Endodermal cell (in vitro differentiated cells): ENCODE data around the gene NLRP2B. TPM values are rescaled to one million over a fixed set of nuclear protein-coding genes. Genes with fewer than 3 reads are reported as not detected.

Experiments
- DNase-seq: peaks from one replicate; pipeline ENCODE4 v3.0.0-alpha.2; 2017
- H3K27ac ChIP-seq: 2 replicates; pipeline ENCODE4 v1.5.1; 2013; ENCODE audit warnings: mild to moderate bottlenecking, low read depth, low read length, moderate library complexity
- H3K27me3 ChIP-seq: 2 replicates; pipeline ENCODE4 v1.6.1; 2013; ENCODE audit warnings: mild to moderate bottlenecking, low read length, moderate library complexity; ENCODE audit not compliant: insufficient read depth, control insufficient read depth, poor library complexity, severe bottlenecking
- H3K36me3 ChIP-seq: 2 replicates; pipeline ENCODE4 v1.7.0; 2013; ENCODE audit warnings: mild to moderate bottlenecking, low read length, moderate library complexity; ENCODE audit not compliant: control insufficient read depth, insufficient read depth
- H3K4me1 ChIP-seq: one replicate; pipeline ENCODE4 v1.7.0; 2013; ENCODE audit warnings: low read length; ENCODE audit not compliant: control insufficient read depth, insufficient read depth
- H3K4me3 ChIP-seq: 2 replicates; pipeline ENCODE4 v1.5.1; 2013; ENCODE audit warnings: mild to moderate bottlenecking, low read length, moderate library complexity
- H3K9ac ChIP-seq: 2 replicates; pipeline ENCODE4 v1.6.1; 2013; ENCODE audit warnings: mild to moderate bottlenecking, low read length, moderate library complexity; ENCODE audit not compliant: poor library complexity, severe bottlenecking; ENCODE audit errors: extremely low read depth
- H3K9me3 ChIP-seq: 2 replicates; pipeline ENCODE4 v1.6.1; 2013; ENCODE audit warnings: mild to moderate bottlenecking, low read length, moderate library complexity; ENCODE audit not compliant: control insufficient read depth
- H3K27ac Mint-ChIP-seq: 2 replicates; pipeline ENCODE4 v1.8.0; 2020; ENCODE audit warnings: mixed read lengths
- H3K27me3 Mint-ChIP-seq: 2 replicates; pipeline ENCODE4 v1.8.0; 2021; ENCODE audit warnings: mild to moderate bottlenecking, mixed read lengths; ENCODE audit not compliant: insufficient read depth
- H3K36me3 Mint-ChIP-seq: 2 replicates; pipeline ENCODE4 v1.8.0; 2020; ENCODE audit warnings: low read depth, mixed read lengths
- H3K4me1 Mint-ChIP-seq: 2 replicates; pipeline ENCODE4 v1.8.0; 2020; ENCODE audit warnings: mixed read lengths
- H3K4me3 Mint-ChIP-seq: 2 replicates; pipeline ENCODE4 v1.8.0; 2020; ENCODE audit warnings: mild to moderate bottlenecking, moderate library complexity, mixed read lengths
- H3K9me3 Mint-ChIP-seq: 2 replicates; pipeline ENCODE4 v1.8.0; 2020; ENCODE audit warnings: mild to moderate bottlenecking, mixed read lengths
- WGBS, 2 experiments: methylation state at CpG; one replicate each; pipeline versions ENCODE4 v1.1.5 to v1.1.7; 2013; ENCODE audit warnings: missing lambda C conversion rate in 2 of 2, mixed read lengths in 1 of 2; ENCODE audit not compliant: insufficient coverage in 1 of 2, insufficient read length in 1 of 2; 5-methylcytosine and 5-hydroxymethylcytosine counted together
- total RNA-seq, 2 donors: library from RNA; stranded (reverse); fragmentation: NEBNext Ultra II Directional in 1 of 2; extraction: Animal tissue kit (Norgen Biotek cat#: 25700) in 1 of 2; gene quantifications; 2 replicates in 1 of 2; 3 replicates in 1 of 2; pipeline ENCODE4 v1.2.1, GENCODE V29; 2021
- TF ChIP-seq, protein P1 (sequence below): fragments of 200-600 bp; sonication (generic); conservative IDR thresholded peaks from 2 replicates; pipeline ENCODE4 v1.5.0; 2021; ENCODE audit warnings: antibody characterized with exemption, mild to moderate bottlenecking

NLRP2B gene
- total RNA-seq, 2 donors from 2014 or later: not detected

DNA sequence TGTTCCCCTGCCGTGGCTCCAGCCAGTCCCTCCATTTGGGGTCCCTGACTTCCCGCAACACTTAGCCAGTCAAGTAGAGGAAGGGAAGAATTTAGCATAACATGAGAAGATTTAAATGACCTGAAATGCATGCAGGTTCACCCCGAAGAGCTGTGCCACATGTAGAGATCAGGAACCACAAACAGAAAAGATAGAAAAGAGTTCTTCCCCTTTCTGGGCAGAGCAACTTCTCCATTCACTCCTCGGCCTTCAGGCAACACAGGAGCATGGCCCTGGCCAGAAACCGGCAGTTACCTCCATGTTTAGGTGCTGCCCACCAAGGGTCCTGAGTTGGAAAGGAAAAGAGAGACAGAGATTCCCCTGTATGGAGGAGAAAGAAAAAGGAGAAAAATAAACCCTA is 5.2 kb downstream of the NLRP2B start:
- Mint-ChIP-seq H3K27me3 (peaks cover 3% of the 10 kb centered on the region), H3K4me1 (no peaks in the 10 kb centered on the region), H3K4me3 (no peak overlapping the region), H3K36me3 (peaks cover 5% of the 10 kb centered on the region), H3K9me3 (peaks cover 79% of the 10 kb centered on the region), H3K27ac (no peak overlapping the region)
- Histone ChIP-seq H3K36me3 (no peaks in the 10 kb centered on the region), H3K27me3 (no peaks in the 10 kb centered on the region), H3K27ac (no peak overlapping the region), H3K4me1 (no peaks in the 10 kb centered on the region), H3K4me3 (no peak overlapping the region), H3K9ac (no peak overlapping the region), H3K9me3 (peaks cover 7% of the 10 kb centered on the region)
- 78% methylated on average over 5 of the region's 5 CpGs; no CpG with 5 or more reads in 1 of the 2 experiments for WGBS, 2 experiments
- TF ChIP-seq, protein P1, sequence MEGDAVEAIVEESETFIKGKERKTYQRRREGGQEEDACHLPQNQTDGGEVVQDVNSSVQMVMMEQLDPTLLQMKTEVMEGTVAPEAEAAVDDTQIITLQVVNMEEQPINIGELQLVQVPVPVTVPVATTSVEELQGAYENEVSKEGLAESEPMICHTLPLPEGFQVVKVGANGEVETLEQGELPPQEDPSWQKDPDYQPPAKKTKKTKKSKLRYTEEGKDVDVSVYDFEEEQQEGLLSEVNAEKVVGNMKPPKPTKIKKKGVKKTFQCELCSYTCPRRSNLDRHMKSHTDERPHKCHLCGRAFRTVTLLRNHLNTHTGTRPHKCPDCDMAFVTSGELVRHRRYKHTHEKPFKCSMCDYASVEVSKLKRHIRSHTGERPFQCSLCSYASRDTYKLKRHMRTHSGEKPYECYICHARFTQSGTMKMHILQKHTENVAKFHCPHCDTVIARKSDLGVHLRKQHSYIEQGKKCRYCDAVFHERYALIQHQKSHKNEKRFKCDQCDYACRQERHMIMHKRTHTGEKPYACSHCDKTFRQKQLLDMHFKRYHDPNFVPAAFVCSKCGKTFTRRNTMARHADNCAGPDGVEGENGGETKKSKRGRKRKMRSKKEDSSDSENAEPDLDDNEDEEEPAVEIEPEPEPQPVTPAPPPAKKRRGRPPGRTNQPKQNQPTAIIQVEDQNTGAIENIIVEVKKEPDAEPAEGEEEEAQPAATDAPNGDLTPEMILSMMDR: no peak
- DNase-seq: no peak

DNA sequence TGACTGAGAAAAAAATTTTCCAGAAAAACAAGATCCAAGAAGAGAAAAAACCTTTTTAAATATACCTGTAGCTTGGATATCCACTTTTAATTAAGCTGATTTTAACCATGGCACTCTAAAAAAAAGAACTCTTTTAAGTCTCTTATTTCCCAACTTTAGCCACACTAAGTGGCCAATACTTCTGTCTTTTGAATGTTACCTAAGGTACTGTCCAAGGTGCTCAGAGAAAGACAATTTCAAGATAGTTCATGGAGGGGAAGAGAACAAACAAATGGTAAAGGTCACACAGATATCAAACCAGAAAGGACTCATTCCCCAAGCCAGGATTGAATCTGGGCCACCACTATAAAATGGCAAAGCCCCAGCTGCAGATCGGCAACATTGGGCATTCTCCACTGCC is 10.1 kb downstream of the NLRP2B start:
- TF ChIP-seq, protein P1: no peak
- 100% methylated on average over 1 of the region's 1 CpG for WGBS, 2 experiments

DNA sequence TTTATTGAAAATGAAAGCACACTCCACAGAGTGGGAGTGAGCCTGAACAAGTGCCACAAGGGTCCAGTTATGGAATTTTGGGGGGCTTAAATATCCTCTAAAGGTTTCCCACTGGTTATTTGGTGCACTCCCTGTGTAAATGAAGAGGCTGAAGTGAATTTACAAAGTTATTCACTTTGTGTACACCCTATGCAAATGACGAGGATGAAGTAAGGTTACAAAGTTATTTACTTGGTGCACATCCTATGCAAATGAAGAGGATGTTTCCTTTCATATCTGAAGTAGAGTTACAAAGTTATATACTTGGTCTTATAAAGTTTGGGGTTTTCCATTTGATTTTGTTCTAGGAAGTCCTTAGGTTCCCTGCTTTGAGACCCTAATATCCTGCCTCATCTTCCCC is 13.1 kb downstream of the NLRP2B start:
- Mint-ChIP-seq H3K36me3 (no peaks in the 10 kb centered on the region), H3K27me3 (no peaks in the 10 kb centered on the region), H3K4me1 (no peaks in the 10 kb centered on the region), H3K27ac (no peak overlapping the region), H3K4me3 (no peak overlapping the region), H3K9me3 (peaks cover 58% of the 10 kb centered on the region)
- H3K4me1 ChIP-seq: no peaks in the 10 kb centered on the region
- no peaks in the 10 kb centered on the region for H3K9me3 ChIP-seq
- no peak overlapping the region for H3K9ac ChIP-seq
- no peaks in the 10 kb centered on the region for H3K36me3 ChIP-seq
- no peak overlapping the region for H3K4me3 ChIP-seq
- DNase-seq: no peak
- 75% methylated on average over 1 of the region's 1 CpG; no CpG with 5 or more reads in 1 of the 2 experiments for WGBS, 2 experiments
- no peak overlapping the region for H3K27ac ChIP-seq
- TF ChIP-seq, protein P1: no peak
- H3K27me3 ChIP-seq: no peaks in the 10 kb centered on the region

More for the DNA sequence above, 10.1 kb downstream of the NLRP2B start:
- H3K36me3 Mint-ChIP-seq: peaks cover 5% of the 10 kb centered on the region
- H3K4me1 ChIP-seq: no peaks in the 10 kb centered on the region
- no peak overlapping the region for H3K27ac ChIP-seq
- H3K4me3 ChIP-seq: no peak overlapping the region
- H3K36me3 ChIP-seq: no peaks in the 10 kb centered on the region
- H3K9me3 Mint-ChIP-seq: peaks cover 52% of the 10 kb centered on the region
- no peak overlapping the region for H3K27ac Mint-ChIP-seq
- H3K9me3 ChIP-seq: peaks cover 7% of the 10 kb centered on the region
- H3K27me3 Mint-ChIP-seq: no peaks in the 10 kb centered on the region
- no peak overlapping the region for H3K4me3 Mint-ChIP-seq
- no peaks in the 10 kb centered on the region for H3K4me1 Mint-ChIP-seq
- no peaks in the 10 kb centered on the region for H3K27me3 ChIP-seq
- no peak overlapping the region for H3K9ac ChIP-seq
- no peak for DNase-seq
